HT1080 (cell line): ENCODE results near the gene GLTP. TPM values are rescaled to one million over a fixed set of nuclear protein-coding genes. Genes with fewer than 3 reads are reported as not detected.

ENCODE experiments used
- DNase-seq: peaks from one replicate; pipeline ENCODE4 v3.0.0-alpha.2; 2015; ENCODE audit warnings: low read depth
- total RNA-seq: library from RNA; depleted of rRNA; stranded (reverse); fragments of >200 nt; shearing (Covaris generic); gene quantifications from 2 replicates; pipeline ENCODE4 v1.2.3, GENCODE V29; 2014

GLTP gene
- total RNA-seq, 1 experiment from 2014 or later: 76.5 TPM

DNA sequence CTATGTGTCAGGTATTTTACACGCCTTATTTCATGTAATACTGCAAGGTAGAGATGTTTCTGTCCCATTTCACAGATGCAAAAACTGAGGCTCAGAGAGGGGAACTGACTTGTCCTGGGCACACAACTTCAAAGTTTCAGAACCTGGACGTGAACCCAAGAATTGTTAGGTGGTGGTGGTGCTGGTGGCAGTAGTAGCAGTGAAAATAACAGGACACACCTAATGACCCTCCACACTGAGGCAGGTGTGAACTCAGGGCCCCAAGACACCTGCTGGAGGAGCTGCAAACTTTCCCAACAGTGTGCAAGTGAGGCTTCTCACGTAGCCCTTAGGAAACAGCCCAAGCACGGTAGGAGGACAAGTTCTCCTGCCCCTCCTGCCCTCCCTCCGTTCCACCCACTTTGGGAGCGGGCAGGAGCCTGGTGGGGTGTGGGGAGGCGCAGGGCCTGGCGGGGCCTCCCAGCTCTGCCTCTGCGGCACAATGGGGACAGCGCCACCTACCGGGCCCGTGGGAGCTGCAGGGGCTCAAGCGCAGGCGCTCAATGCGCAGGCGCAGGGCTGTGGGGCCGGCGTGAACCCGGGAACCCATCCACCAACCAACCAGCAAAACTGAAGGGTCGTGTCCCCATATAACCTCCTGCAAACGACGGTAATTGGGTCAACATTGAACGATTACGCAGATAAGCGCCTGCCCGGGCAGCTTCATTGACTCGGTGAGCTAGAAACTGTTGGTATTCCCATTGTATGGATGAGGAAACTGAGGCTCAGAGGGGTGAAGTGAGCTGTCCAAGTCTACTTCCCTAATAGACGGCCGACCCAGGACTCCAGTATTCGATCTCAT is 35.1 kb downstream of the GLTP start:
- peak; percentile 81 for DNase-seq

- DNase-seq: no peak
Measured at GRCh38 chr12:109844091-109844490, 36.2 kb downstream of the GLTP start.

- DNase-seq: no peak
Measured at GRCh38 chr12:109842021-109842420, 38.3 kb downstream of the GLTP start.

DNA sequence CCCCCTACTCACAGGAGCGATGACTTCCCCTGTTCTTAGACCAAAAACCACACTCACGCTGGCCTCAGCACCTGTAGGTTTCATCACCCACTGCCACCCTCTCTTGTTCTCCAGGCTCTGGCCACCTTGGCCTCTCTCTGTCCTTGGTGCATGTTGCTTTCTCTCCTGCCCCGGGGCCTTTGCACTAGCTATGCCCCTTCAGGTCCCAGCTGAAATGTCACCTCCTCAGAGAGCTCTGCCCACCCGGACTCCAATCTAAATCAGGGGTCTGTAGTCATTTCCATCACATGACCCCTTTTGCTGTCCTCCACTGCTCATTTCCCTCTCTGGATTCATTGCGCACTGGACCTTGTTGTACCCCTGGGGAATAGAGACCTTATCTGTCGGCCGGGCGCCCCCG is 39.0 kb downstream of the GLTP start:
- no peak for DNase-seq

- DNase-seq: peak; percentile 31
Measured at GRCh38 chr12:109840305-109841074, 39.9 kb downstream of the GLTP start.

GRCh38 chr12:109839444-109839843 is 40.9 kb downstream of the GLTP start:
- DNase-seq: no peak

GRCh38 chr12:109836916-109837315 is 43.4 kb downstream of the GLTP start:
- peak; percentile 30 for DNase-seq

- DNase-seq: no peak
Measured at GRCh38 chr12:109835827-109836226, 44.5 kb downstream of the GLTP start.

- no peak for DNase-seq
Measured at GRCh38 chr12:109833307-109834189, 46.8 kb downstream of the GLTP start, which contains the start of gene TRPV4. TRPV4 (minus strand) TSS chr12:109833398; CDS start chr12:109814796, 18,602 bp downstream.

DNA sequence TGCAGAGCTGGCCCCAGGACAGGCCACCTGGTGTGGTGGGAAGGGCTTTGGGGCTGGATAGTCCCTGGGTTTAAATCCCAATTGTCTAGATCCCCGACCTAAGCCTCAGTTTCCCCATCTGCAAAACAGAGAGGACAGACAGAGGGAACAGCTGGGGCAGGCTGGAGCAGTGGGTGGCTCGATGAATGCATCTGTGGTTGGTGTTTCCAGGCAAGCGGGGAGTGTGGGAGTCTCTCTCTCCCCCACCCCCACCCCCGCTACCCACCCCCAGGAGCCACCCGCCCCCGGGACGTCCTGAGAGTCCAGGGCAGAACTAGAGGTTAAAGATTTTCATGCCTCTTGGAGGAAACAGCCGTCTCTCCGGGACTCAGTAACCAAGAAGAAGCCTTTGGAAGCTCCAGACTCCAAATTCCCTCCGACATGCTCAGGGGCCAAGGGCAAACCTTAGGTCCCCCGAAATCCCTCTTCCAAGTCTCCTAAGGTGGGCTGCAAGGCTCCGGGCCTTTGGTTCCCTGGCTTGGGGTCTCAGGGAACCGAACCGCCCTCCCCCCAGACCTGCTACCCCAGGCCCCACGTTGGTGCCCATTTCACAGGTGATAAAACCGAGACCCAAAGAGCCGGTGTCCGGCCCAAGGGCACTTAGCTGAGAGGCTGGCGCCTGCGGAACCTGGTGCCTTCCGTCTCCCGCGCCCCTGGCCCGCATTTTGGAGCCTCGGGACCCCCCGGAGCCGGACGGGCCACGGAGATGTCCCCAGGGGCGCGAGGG is 47.6 kb downstream of the GLTP start:
- no peak for DNase-seq

GRCh38 chr12:109831929-109832328 is 48.4 kb downstream of the GLTP start:
- DNase-seq: no peak

- no peak for DNase-seq
Measured at GRCh38 chr12:109831365-109831764, 49.0 kb downstream of the GLTP start.

- no peak for DNase-seq
Measured at GRCh38 chr12:109830718-109831117, 49.6 kb downstream of the GLTP start.

DNA sequence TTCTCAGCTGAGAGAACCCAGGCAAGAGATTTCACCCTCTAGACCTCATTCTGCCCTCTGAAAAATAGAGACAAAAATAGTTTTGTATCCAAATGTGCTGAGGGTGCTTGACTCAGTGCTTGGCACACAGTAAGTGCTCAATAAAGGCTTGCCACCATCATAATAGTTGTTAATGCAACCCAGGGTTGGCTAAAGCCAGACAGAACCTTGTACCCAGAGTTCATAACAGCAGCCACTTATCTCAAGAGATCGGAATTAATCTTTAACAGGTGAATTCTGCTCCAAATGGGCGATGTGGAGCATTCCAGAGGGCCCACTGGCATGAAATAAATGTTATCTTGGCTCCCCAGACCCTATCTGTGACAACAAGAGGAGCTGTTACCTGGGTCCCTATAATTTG is 50.1 kb downstream of the GLTP start:
- no peak for DNase-seq

- no peak for DNase-seq
Measured at GRCh38 chr12:109829667-109830066, 50.7 kb downstream of the GLTP start.

- no peak for DNase-seq
Measured at GRCh38 chr12:109828754-109829511, 51.4 kb downstream of the GLTP start.

DNA sequence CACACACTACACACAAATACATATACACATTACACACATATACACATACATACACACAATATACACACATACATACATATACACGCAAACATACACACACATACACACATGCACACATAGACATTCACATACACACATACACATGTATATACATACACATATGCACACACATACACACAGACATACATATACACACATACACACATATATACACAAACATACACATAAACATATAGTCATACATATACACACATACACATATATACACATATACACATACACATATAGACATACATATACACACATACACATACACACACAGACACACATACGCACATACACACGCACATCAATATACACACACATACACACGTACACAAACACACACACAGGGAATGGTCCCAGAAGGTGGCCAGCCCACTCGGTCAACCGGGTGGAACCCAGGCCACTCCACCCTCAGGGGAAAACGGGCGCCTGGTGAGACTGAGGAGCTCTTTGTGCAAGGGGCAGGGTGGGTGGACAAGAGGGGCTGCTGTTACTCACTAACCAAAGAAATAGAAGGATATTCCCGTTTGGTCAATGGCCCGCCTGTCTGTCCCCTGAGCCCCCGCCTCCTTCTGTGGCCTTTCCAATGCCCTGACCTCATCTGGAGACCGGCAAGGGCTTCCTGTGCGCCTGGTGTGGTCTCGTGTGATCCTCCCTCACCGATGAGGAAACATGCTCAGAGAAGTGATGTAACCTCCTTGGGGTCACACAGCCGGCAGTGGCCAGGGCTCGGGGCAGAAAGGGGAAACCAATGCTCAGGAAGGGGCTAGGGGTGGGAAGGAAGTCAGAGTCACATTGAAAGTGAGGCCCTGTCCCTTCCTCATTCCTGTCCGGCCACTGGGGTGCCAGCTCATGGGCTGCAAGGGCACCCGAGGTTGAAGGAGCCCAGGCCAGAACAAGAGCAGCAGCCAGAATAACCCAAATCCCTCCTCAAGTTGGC is 52.5 kb downstream of the GLTP start:
- DNase-seq: no peak

- no peak for DNase-seq
Measured at GRCh38 chr12:109827080-109827479, 53.3 kb downstream of the GLTP start.

GRCh38 chr12:109824731-109825130 is 55.6 kb downstream of the GLTP start:
- DNase-seq: no peak
